ENCODE results near the gene HDGFL1. TPM values are rescaled to one million over a fixed set of nuclear protein-coding genes. Genes with fewer than 3 reads are reported as not detected.

The HDGFL1 gene
- total RNA-seq, 2 experiments from 2014 or later = not detected

GRCh38 chr6:22596011-22596410, 26.6 kb downstream of the HDGFL1 start:
- intact Hi-C loops (cut with DNase I, micrococcal nuclease) = no loop called here
- POLR2A ChIA-PET = no interaction called here
- Mint-ChIP-seq H3K4me3 (no peak overlapping the region), H3K27me3 (no peaks in the 10 kb centered on the region), H3K27ac (no peak overlapping the region), H3K4me1 (no peaks in the 10 kb centered on the region), H3K36me3 (ENCODE audit: low read depth) (no peaks in the 10 kb centered on the region), H3K9me3 (ENCODE audit: low read depth) (no peaks in the 10 kb centered on the region)
- no peak for DNase-seq
- CTCF ChIA-PET = no interaction called here
- ATAC-seq = no peak

- Mint-ChIP-seq H3K4me1 (no peaks in the 10 kb centered on the region), H3K36me3 (ENCODE audit: low read depth) (no peaks in the 10 kb centered on the region), H3K27ac (no peak overlapping the region), H3K27me3 (no peaks in the 10 kb centered on the region), H3K4me3 (no peak overlapping the region), H3K9me3 (ENCODE audit: low read depth) (no peaks in the 10 kb centered on the region)
- ATAC-seq (no peak), DNase-seq (no peak)
- intact Hi-C loops (cut with DNase I, micrococcal nuclease) = no loop called here
- ChIA-PET POLR2A (no interaction called here), CTCF (interaction anchor here (0.6 to 1.1 kb wide), 2 partner anchors 32 to 120 kb away, joined by 3 to 4 read pairs; no protein-coding TSS in a partner anchor)
Observed at GRCh38 chr6:22598339-22598738, 29.0 kb downstream of the HDGFL1 start.

GRCh38 chr6:22600059-22600458, 30.7 kb downstream of the HDGFL1 start:
- no peak for DNase-seq
- H3K4me3 Mint-ChIP-seq = no peak overlapping the region
- ChIA-PET POLR2A (interaction anchor here (0.6 kb wide), 1 partner anchor 347 kb away, joined by 3 read pairs; no protein-coding TSS in a partner anchor), CTCF (no interaction called here)
- H3K4me1 Mint-ChIP-seq = no peaks in the 10 kb centered on the region
- intact Hi-C loops (cut with DNase I, micrococcal nuclease) = no loop called here
- H3K27ac Mint-ChIP-seq = no peak overlapping the region
- no peaks in the 10 kb centered on the region for H3K9me3 Mint-ChIP-seq (ENCODE audit: low read depth)
- no peak for ATAC-seq
- H3K27me3 Mint-ChIP-seq = no peaks in the 10 kb centered on the region
- H3K36me3 Mint-ChIP-seq (ENCODE audit: low read depth) = no peaks in the 10 kb centered on the region

GRCh38 chr6:22601984-22602383, 32.6 kb downstream of the HDGFL1 start:
- Mint-ChIP-seq H3K4me3 (no peak overlapping the region), H3K36me3 (ENCODE audit: low read depth) (no peaks in the 10 kb centered on the region), H3K27ac (no peak overlapping the region), H3K9me3 (ENCODE audit: low read depth) (no peaks in the 10 kb centered on the region), H3K27me3 (no peaks in the 10 kb centered on the region), H3K4me1 (no peaks in the 10 kb centered on the region)
- DNase-seq (no peak), ATAC-seq (no peak)
- intact Hi-C loops (cut with DNase I, micrococcal nuclease) = no loop called here
- ChIA-PET POLR2A (no interaction called here), CTCF (no interaction called here)

- H3K4me1 Mint-ChIP-seq = no peaks in the 10 kb centered on the region
- ChIA-PET CTCF (no interaction called here), POLR2A (no interaction called here)
- intact Hi-C loops (cut with DNase I, micrococcal nuclease) = no loop called here
- H3K9me3 Mint-ChIP-seq (ENCODE audit: low read depth) = no peaks in the 10 kb centered on the region
- DNase-seq (no peak), ATAC-seq (no peak)
- no peak overlapping the region for H3K27ac Mint-ChIP-seq
- no peaks in the 10 kb centered on the region for H3K36me3 Mint-ChIP-seq (ENCODE audit: low read depth)
- H3K4me3 Mint-ChIP-seq = no peak overlapping the region
- no peaks in the 10 kb centered on the region for H3K27me3 Mint-ChIP-seq
Observed at GRCh38 chr6:22605736-22606135, 36.4 kb downstream of the HDGFL1 start.

- no peaks in the 10 kb centered on the region for H3K4me1 Mint-ChIP-seq
- CTCF ChIA-PET = no interaction called here
- no peaks in the 10 kb centered on the region for H3K9me3 Mint-ChIP-seq (ENCODE audit: low read depth)
- DNase-seq (no peak), ATAC-seq (no peak)
- no peak overlapping the region for H3K27ac Mint-ChIP-seq
- POLR2A ChIA-PET = no interaction called here
- H3K27me3 Mint-ChIP-seq = no peaks in the 10 kb centered on the region
- intact Hi-C loops (cut with DNase I, micrococcal nuclease) = no loop called here
- no peak overlapping the region for H3K4me3 Mint-ChIP-seq
- no peaks in the 10 kb centered on the region for H3K36me3 Mint-ChIP-seq (ENCODE audit: low read depth)
Observed at GRCh38 chr6:22610127-22610526, 40.8 kb downstream of the HDGFL1 start.

- H3K4me3 Mint-ChIP-seq = no peak overlapping the region
- intact Hi-C loops (cut with DNase I, micrococcal nuclease) = no loop called here
- ATAC-seq = no peak
Observed at GRCh38 chr6:22612236-22612635, 42.9 kb downstream of the HDGFL1 start.

GRCh38 chr6:22613051-22613450, 43.7 kb downstream of the HDGFL1 start:
- intact Hi-C loops (cut with DNase I, micrococcal nuclease) = no loop called here
- ChIA-PET CTCF (no interaction called here), POLR2A (no interaction called here)
- DNase-seq (no peak), ATAC-seq (no peak)
- Mint-ChIP-seq H3K4me3 (no peak overlapping the region), H3K27me3 (no peaks in the 10 kb centered on the region), H3K9me3 (ENCODE audit: low read depth) (no peaks in the 10 kb centered on the region), H3K4me1 (no peaks in the 10 kb centered on the region), H3K36me3 (ENCODE audit: low read depth) (no peaks in the 10 kb centered on the region), H3K27ac (no peak overlapping the region)

More at GRCh38 chr6:22612236-22612635, 42.9 kb downstream of the HDGFL1 start:
- no peak for DNase-seq
- Mint-ChIP-seq H3K36me3 (ENCODE audit: low read depth) (no peaks in the 10 kb centered on the region), H3K4me1 (no peaks in the 10 kb centered on the region), H3K27me3 (no peaks in the 10 kb centered on the region), H3K27ac (no peak overlapping the region), H3K9me3 (ENCODE audit: low read depth) (no peaks in the 10 kb centered on the region)
- CTCF ChIA-PET = no interaction called here
- POLR2A ChIA-PET = no interaction called here

GRCh38 chr6:22613695-22614094, 44.3 kb downstream of the HDGFL1 start:
- H3K36me3 Mint-ChIP-seq (ENCODE audit: low read depth) = no peaks in the 10 kb centered on the region
- ATAC-seq (no peak), DNase-seq (no peak)
- H3K4me3 Mint-ChIP-seq = no peak overlapping the region
- H3K9me3 Mint-ChIP-seq (ENCODE audit: low read depth) = peaks cover 3% of the 10 kb centered on the region
- no peaks in the 10 kb centered on the region for H3K27me3 Mint-ChIP-seq
- CTCF ChIA-PET = no interaction called here
- no peaks in the 10 kb centered on the region for H3K4me1 Mint-ChIP-seq
- H3K27ac Mint-ChIP-seq = no peak overlapping the region
- intact Hi-C loops (cut with DNase I, micrococcal nuclease) = no loop called here
- POLR2A ChIA-PET = no interaction called here

- no peaks in the 10 kb centered on the region for H3K4me1 Mint-ChIP-seq
- DNase-seq = no peak
- peaks cover 4% of the 10 kb centered on the region for H3K9me3 Mint-ChIP-seq (ENCODE audit: low read depth)
- no peaks in the 10 kb centered on the region for H3K36me3 Mint-ChIP-seq (ENCODE audit: low read depth)
- H3K27me3 Mint-ChIP-seq = no peaks in the 10 kb centered on the region
- CTCF ChIA-PET = no interaction called here
- POLR2A ChIA-PET = no interaction called here
- no peak overlapping the region for H3K27ac Mint-ChIP-seq
- ATAC-seq = no peak
- no peak overlapping the region for H3K4me3 Mint-ChIP-seq
- intact Hi-C loops (cut with DNase I, micrococcal nuclease) = no loop called here
Observed at GRCh38 chr6:22614547-22614946, 45.2 kb downstream of the HDGFL1 start.

GRCh38 chr6:22621028-22621427, 51.7 kb downstream of the HDGFL1 start:
- Mint-ChIP-seq H3K9me3 (ENCODE audit: low read depth) (peaks cover 4% of the 10 kb centered on the region), H3K27ac (no peak overlapping the region), H3K4me1 (no peaks in the 10 kb centered on the region), H3K36me3 (ENCODE audit: low read depth) (no peaks in the 10 kb centered on the region), H3K27me3 (no peaks in the 10 kb centered on the region), H3K4me3 (no peak overlapping the region)
- intact Hi-C loops (cut with DNase I, micrococcal nuclease) = no loop called here
- ChIA-PET CTCF (no interaction called here), POLR2A (no interaction called here)
- DNase-seq (no peak), ATAC-seq (no peak)
